A549 (cell line): ENCODE data around the gene KCNA3. TPM values are rescaled to one million over a fixed set of nuclear protein-coding genes. Genes with fewer than 3 reads are reported as not detected.

Experiments used
- ATAC-seq, 2 experiments: fragments of 200-7000 bp in 1 of 2; fragments of >200 bp in 1 of 2; cut with Nextera tagmentation in 1 of 2; cut with Tn5 transposase in 1 of 2; 3 replicates each; pipeline versions ENCODE4 v1.8.0 to v1.9.1; 2018 to 2020; ENCODE audit warnings: mild to moderate bottlenecking in 1 of 2, moderate library complexity in 1 of 2
- CTCF ChIA-PET: fragments of 300-600 bp; sonication (Branson Sonifier 250); formaldehyde crosslinking; extraction: SDS; loops from one replicate; lab custom pipeline; 2021; ENCODE audit warnings: antibody characterized with exemption, inconsistent platforms; lab: Yijun Ruan, JAX
- POLR2A ChIA-PET: fragments of 350-600 bp; formaldehyde crosslinking; extraction: SDS; loops from one replicate; lab custom pipeline; 2021; ENCODE audit warnings: antibody characterized with exemption, inconsistent platforms; lab: Yijun Ruan, JAX
- DNase-seq, 2 experiments: peaks; one replicate each; pipeline versions ENCODE4 v3.0.0 to v3.0.0-alpha.2; 2011 to 2016; ENCODE audit warnings: low read depth in 1 of 2, low spot score in 1 of 2
- FAIRE-seq: peaks from 2 replicates; lab custom pipeline; 2011; peaks lifted over from hg19 to GRCh38; lab: Jason Lieb, UNC
- H3K27ac ChIP-seq, 2 experiments: fragments of >200 bp; sonication (Bioruptor Twin); formaldehyde crosslinking; 3 replicates each; pipeline ENCODE4 v1.5.1; 2016 to 2017
- H3K4me1 ChIP-seq: fragments of >200 bp; sonication (Bioruptor Twin); formaldehyde crosslinking; 3 replicates; pipeline ENCODE4 v1.6.1; 2016
- H3K4me2 ChIP-seq: fragments of >200 bp; sonication (Bioruptor Twin); formaldehyde crosslinking; 3 replicates; pipeline ENCODE4 v1.6.1; 2016
- H3K4me3 ChIP-seq: fragments of >200 bp; sonication (Bioruptor Twin); formaldehyde crosslinking; 3 replicates; pipeline ENCODE4 v1.5.1; 2016
- H3K9me3 ChIP-seq: fragments of >200 bp; sonication (Bioruptor Twin); formaldehyde crosslinking; 3 replicates; pipeline ENCODE4 v1.6.1; 2016
- CBX2 ChIP-seq: fragments of 200-600 bp; sonication (generic); IDR thresholded peaks from 2 replicates; pipeline ENCODE4 v1.6.1; 2016; ENCODE audit warnings: low read depth, mild to moderate bottlenecking, borderline replicate concordance
- CBX8 ChIP-seq: fragments of 200-600 bp; sonication (generic); IDR thresholded peaks from 2 replicates; pipeline ENCODE4 v1.6.1; 2016
- CEBPB ChIP-seq, 2 experiments: fragments of >200 bp in 1 of 2; sonication (Bioruptor Twin) in 1 of 2; formaldehyde crosslinking in 1 of 2; IDR thresholded peaks; 2 replicates each; pipeline ENCODE4 v1.6.1; 2012 to 2016
- CTCF ChIP-seq: fragments of >200 bp; sonication (Bioruptor Twin); formaldehyde crosslinking; IDR thresholded peaks from 3 replicates; pipeline ENCODE4 v1.5.1; 2016
- HOXB5 ChIP-seq: fragments of 250-450 bp; sonication (Bioruptor Pico); IDR thresholded peaks from 2 replicates; pipeline ENCODE4 v1.5.0; 2020; ENCODE audit warnings: mild to moderate bottlenecking, moderate library complexity
- NFE2L2 ChIP-seq: fragments of 150-350 bp; conservative IDR thresholded peaks from 2 replicates; pipeline ENCODE4 v1.6.1; 2014; ENCODE audit warnings: low read length
- PBX3 ChIP-seq: IDR thresholded peaks from 2 replicates; pipeline ENCODE4 v1.6.1; 2012
- RAD21 ChIP-seq, 2 experiments: fragments of >200 bp in 1 of 2; sonication (Bioruptor Twin) in 1 of 2; formaldehyde crosslinking in 1 of 2; IDR thresholded peaks in 1 of 2; conservative IDR thresholded peaks in 1 of 2; 2 replicates in 1 of 2; 3 replicates in 1 of 2; pipeline ENCODE4 v1.6.1; 2012 to 2018; ENCODE audit warnings: inconsistent platforms in 1 of 2
- RARB ChIP-seq: fragments of 250-450 bp; sonication (Bioruptor Pico); IDR thresholded peaks from 2 replicates; pipeline ENCODE4 v1.8.0; 2021; ENCODE audit warnings: mild to moderate bottlenecking, moderate library complexity
- RFX5 ChIP-seq: fragments of 450-650 bp; IDR thresholded peaks from 2 replicates; pipeline ENCODE4 v1.7.1; 2014; ENCODE audit warnings: antibody characterized with exemption, mild to moderate bottlenecking, moderate library complexity
- SMC3 ChIP-seq: fragments of >200 bp; sonication (Bioruptor Twin); formaldehyde crosslinking; IDR thresholded peaks from 3 replicates; pipeline ENCODE4 v1.6.1; 2018; ENCODE audit warnings: inconsistent platforms
- USF2 ChIP-seq: fragments of 450-650 bp; IDR thresholded peaks from 2 replicates; pipeline ENCODE4 v1.6.1; 2014; ENCODE audit warnings: antibody characterized with exemption
- ZNF302 ChIP-seq: fragments of 250-450 bp; sonication (Bioruptor Pico); IDR thresholded peaks from 2 replicates; pipeline ENCODE4 v1.9.0; 2021; ENCODE audit warnings: inconsistent platforms, mild to moderate bottlenecking, moderate library complexity
- ZSCAN20 ChIP-seq: fragments of 250-450 bp; sonication (Bioruptor Pico); IDR thresholded peaks from 2 replicates; pipeline ENCODE4 v1.8.0; 2022; ENCODE audit warnings: mild to moderate bottlenecking, moderate library complexity
- WGBS: methylation state at CpG from one replicate; pipeline ENCODE4 v1.1.6; 2017; ENCODE audit errors: missing lambda C conversion rate; 5-methylcytosine and 5-hydroxymethylcytosine counted together
- polyA plus RNA-seq, 4 experiments: library from polyadenylated mRNA; depleted of rRNA in 3 of 4; stranded (reverse); fragments of >200 nt; fragmentation: RNase III in 1 of 4; extraction: RNeasy Plus Mini Kit Qiagen cat#74134 plus additional on column Dnase treatment in 1 of 4; gene quantifications; 2 replicates in 3 of 4; 3 replicates in 1 of 4; pipeline ENCODE4 v1.2.3, GENCODE V29; 2011 to 2017
- TF ChIP-seq, protein P1 (sequence below): IDR thresholded peaks from 2 replicates; pipeline ENCODE4 v1.6.1; 2012; ENCODE audit warnings: low read depth, borderline replicate concordance
- TF ChIP-seq, protein P2 (sequence below): fragments of >200 bp; sonication (Bioruptor Twin); formaldehyde crosslinking; IDR thresholded peaks from 2 replicates; pipeline ENCODE4 v1.6.1; 2016

The KCNA3 gene
- polyA plus RNA-seq, 2 of the 4 experiments (the other 2 are of a cell fraction): not detected

DNA sequence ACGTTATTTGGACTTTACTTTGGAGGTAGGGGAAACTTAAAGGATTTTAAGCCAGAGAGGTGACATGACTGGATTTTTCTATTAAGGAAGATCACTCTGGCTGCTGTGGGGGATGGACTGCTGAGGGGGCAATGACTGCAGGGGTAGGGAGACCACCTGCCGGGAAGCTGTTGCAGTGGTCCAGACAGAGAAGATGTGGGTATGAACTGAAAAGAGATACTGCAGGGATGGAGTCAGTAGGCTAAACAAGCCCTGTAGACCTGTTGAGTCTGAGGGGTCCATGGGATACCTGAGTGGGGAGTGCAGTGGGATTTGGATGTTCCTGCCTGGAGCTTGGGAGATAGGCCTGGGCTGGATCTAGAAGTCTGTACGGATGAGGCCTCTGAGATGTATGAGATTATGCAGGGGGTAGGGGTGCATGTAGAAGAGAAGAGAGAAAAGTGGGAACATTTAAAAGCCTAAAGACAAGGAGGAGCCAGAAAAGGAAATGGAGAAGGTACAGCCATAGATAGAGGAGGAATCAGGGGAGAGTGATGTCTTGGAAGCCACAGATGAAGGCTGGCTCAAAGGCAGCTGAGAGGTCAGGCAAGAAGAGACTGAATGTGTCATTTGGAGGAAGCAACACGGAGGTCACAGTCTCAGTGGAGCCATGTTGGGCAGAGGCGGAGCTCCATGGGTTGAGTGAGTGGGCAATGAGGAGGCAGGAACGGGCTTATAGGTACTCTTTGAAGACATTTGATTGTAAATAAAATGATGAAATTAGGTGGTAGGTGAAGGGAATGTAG, 42.7 kb downstream of the KCNA3 start:
- WGBS: 19% methylated on average over 6 of the region's 6 CpGs
- TF ChIP-seq PBX3 (no peak), CBX2 (no peak), RFX5 (no peak), NFE2L2 (no peak), CEBPB (IDR thresholded peaks at IDR 0.05) (no peak), RARB (CRISPR knock-in tag) (no peak), USF2 (no peak), ZNF302 (no peak), RAD21 (conservative IDR thresholded peaks at IDR 0.05 in 1 of 2, IDR thresholded peaks at IDR 0.05 in 1 of 2) (no peak), HOXB5 (CRISPR knock-in tag) (no peak), CBX8 (no peak)
- TF ChIP-seq, protein P1, sequence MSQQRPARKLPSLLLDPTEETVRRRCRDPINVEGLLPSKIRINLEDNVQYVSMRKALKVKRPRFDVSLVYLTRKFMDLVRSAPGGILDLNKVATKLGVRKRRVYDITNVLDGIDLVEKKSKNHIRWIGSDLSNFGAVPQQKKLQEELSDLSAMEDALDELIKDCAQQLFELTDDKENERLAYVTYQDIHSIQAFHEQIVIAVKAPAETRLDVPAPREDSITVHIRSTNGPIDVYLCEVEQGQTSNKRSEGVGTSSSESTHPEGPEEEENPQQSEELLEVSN: no peak
- TF ChIP-seq, protein P2, sequence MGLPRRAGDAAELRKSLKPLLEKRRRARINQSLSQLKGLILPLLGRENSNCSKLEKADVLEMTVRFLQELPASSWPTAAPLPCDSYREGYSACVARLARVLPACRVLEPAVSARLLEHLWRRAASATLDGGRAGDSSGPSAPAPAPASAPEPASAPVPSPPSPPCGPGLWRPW: no peak
- no peak for FAIRE-seq

DNA sequence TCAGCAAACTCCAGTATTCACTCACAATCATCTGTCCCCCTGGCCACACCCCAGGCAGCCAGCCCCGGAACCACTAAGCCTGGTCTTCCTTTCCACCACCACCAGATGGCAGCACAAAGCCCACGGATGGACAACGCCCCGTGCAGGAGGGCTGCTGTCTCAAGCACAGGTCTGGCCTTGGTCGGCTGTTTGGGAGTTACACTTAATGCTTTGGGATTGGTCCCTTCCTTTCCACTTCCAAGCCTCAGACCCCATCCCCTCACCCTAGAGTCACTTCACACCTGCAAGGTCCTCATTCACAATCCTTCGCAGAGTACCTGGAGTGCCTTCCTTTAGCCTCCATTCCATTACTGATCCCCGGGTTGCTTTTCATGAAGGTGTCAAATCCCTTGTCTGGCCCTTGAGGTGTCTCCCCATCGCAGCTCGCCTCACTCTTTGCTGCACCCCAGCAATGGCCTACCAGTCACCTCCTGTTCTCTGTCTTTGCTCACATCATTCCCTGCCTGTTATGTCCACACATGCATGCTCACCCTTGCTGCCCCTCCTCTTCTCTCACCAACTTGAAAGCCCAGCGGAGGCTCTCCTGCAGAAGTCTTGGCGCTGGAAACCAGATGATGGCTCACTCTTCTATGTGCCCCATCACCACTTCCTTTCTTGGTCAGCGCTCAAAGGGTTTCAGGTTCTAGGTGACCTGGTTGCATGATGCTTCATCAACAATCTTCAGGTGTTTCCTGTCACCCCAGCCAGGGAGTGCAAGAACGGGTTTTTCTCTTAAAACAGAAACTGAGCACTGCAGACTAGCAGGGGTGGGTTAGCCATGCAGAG, 43.7 kb downstream of the KCNA3 start:
- POLR2A ChIA-PET: no interaction called here
- no peaks in the 10 kb centered on the region for H3K9me3 ChIP-seq

More for the DNA sequence above, 42.7 kb downstream of the KCNA3 start:
- no peak overlapping the region for H3K4me2 ChIP-seq
- H3K4me3 ChIP-seq: no peak overlapping the region
- no peaks in the 10 kb centered on the region for H3K9me3 ChIP-seq
- no peak overlapping the region for H3K27ac ChIP-seq
- no peak for ATAC-seq
- no peaks in the 10 kb centered on the region for H3K4me1 ChIP-seq
- no peak for DNase-seq
- ChIA-PET CTCF (interaction anchor here (0.6 to 4.8 kb wide), 8 partner anchors 12 to 149 kb away, joined by 3 to 33 read pairs (median 4); no protein-coding TSS in a partner anchor), POLR2A (no interaction called here)

More for the DNA sequence above, 43.7 kb downstream of the KCNA3 start:
- no peaks in the 10 kb centered on the region for H3K4me1 ChIP-seq
- no peak overlapping the region for H3K27ac ChIP-seq
- DNase-seq: peak; percentile 53 to 58
- FAIRE-seq: no peak
- H3K4me3 ChIP-seq: no peak overlapping the region
- CTCF ChIA-PET: interaction anchor here (0.7 to 4.8 kb wide), 8 partner anchors 11 to 157 kb away, joined by 3 to 33 read pairs (median 4); no protein-coding TSS in a partner anchor
- no peak overlapping the region for H3K4me2 ChIP-seq
- TF ChIP-seq RAD21 (conservative IDR thresholded peaks at IDR 0.05 in 1 of 2, IDR thresholded peaks at IDR 0.05 in 1 of 2): peak; percentile 52 to 59
- peak; percentile 70 for TF ChIP-seq SMC3
- TF ChIP-seq ZSCAN20: no peak
- peak; percentile 58 for TF ChIP-seq CTCF
- 17% methylated on average over 10 of the region's 13 CpGs for WGBS
- ATAC-seq: peak; percentile 93 to 99
